Smooth muscle cell (in vitro differentiated cells): ENCODE results near the gene ADGRL1. TPM values are rescaled to one million over a fixed set of nuclear protein-coding genes. Genes with fewer than 3 reads are reported as not detected.

ENCODE experiments used
- DNase-seq: peaks from one replicate; lab custom pipeline; 2025; ENCODE audit not compliant: unreplicated experiment; lab: John Stamatoyannopoulos, UW
- H2AFZ ChIP-seq: fragments of 200-600 bp; sonication (generic); 2 replicates; pipeline ENCODE4 v1.6.0; 2016; ENCODE audit warnings: antibody characterized with exemption, low read depth, mild to moderate bottlenecking
- H3F3A ChIP-seq: fragments of 200-600 bp; sonication (generic); 2 replicates; pipeline ENCODE4 v1.6.0; 2017; ENCODE audit warnings: antibody characterized with exemption, low read depth
- H3K27ac ChIP-seq: fragments of 200-600 bp; sonication (generic); 2 replicates; pipeline ENCODE4 v1.5.1; 2016; ENCODE audit warnings: low read depth, mild to moderate bottlenecking
- H3K27me3 ChIP-seq: fragments of 200-600 bp; sonication (generic); 2 replicates; pipeline ENCODE4 v1.6.1; 2016; ENCODE audit warnings: low read depth, mild to moderate bottlenecking
- H3K36me3 ChIP-seq: fragments of 200-600 bp; sonication (generic); 2 replicates; pipeline ENCODE4 v1.5.1; 2016; ENCODE audit warnings: low read depth
- H3K4me1 ChIP-seq: fragments of 200-600 bp; sonication (generic); 2 replicates; pipeline ENCODE4 v1.5.1; 2016; ENCODE audit warnings: low read depth
- H3K4me2 ChIP-seq: fragments of 200-600 bp; sonication (generic); 2 replicates; pipeline ENCODE4 v1.6.0; 2016; ENCODE audit warnings: mild to moderate bottlenecking
- H3K4me3 ChIP-seq: fragments of 200-600 bp; sonication (generic); 2 replicates; pipeline ENCODE4 v1.5.1; 2016; ENCODE audit warnings: mild to moderate bottlenecking
- H3K79me2 ChIP-seq: fragments of 200-600 bp; sonication (generic); 2 replicates; pipeline ENCODE4 v1.6.0; 2016; ENCODE audit warnings: low read depth, mild to moderate bottlenecking
- H3K9ac ChIP-seq: fragments of 200-600 bp; sonication (generic); 2 replicates; pipeline ENCODE4 v1.6.0; 2016; ENCODE audit warnings: low read depth
- H3K9me3 ChIP-seq: fragments of 200-600 bp; sonication (generic); replicated peaks from 2 replicates; pipeline ENCODE4 v1.5.1; 2016; ENCODE audit warnings: low read depth
- H4K20me1 ChIP-seq: fragments of 200-600 bp; sonication (generic); 2 replicates; pipeline ENCODE4 v1.6.0; 2016; ENCODE audit warnings: low read depth
- WGBS: methylation state at CpG from one replicate; pipeline ENCODE4 v1.1.7; 2016; ENCODE audit warnings: low lambda C conversion rate; 5-methylcytosine and 5-hydroxymethylcytosine counted together
- polyA plus RNA-seq: library from polyadenylated mRNA; unstranded; fragments of >200 nt; fragmentation: Nextera tagmentation; extraction: Ambion mirVana; gene quantifications from 2 replicates; pipeline ENCODE4 v1.2.1, GENCODE V29; 2016
- total RNA-seq: library from RNA; depleted of rRNA; stranded (reverse); fragments of >200 nt; gene quantifications from 2 replicates; pipeline ENCODE4 v1.2.3, GENCODE V29; 2014
- TF ChIP-seq, protein P1 (sequence below): fragments of 200-600 bp; sonication (generic); IDR thresholded peaks from 2 replicates; pipeline ENCODE4 v1.5.1; 2017; ENCODE audit warnings: borderline replicate concordance, mild to moderate bottlenecking, antibody characterized with exemption; ENCODE audit not compliant: insufficient read depth, poor library complexity, severe bottlenecking

Gene ADGRL1
- total and polyA plus RNA-seq, 2 experiments from 2014 or later, result 11.3 to 12.7 TPM

DNA sequence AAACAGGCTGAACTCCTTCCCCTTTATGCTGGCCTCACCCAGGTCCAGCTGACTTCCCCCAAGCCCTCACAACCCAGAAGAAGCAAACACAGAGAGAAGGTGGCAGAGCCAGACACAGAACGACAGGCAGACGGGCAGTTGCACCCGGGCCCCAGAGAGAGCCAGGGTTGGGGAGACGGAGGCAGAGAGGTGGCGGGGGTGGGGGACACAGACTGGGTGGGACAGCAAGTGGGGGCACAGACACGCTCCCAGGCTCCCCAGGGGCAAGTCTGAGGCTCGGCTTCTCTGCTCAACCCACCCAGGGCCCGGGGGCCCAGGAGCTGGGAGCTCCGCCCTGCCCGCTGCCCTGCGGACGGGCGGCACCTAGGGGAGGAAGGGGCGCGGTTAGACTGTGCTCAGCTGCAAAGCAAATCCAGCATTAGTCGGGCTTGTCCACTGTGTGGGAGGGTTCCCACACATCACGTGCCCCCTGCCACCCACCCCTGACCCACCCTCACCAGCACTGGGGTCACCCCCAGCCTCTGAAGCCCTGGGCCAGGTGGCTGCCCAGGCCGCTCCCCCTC is 38.3 kb downstream of the ADGRL1 start:
- TF ChIP-seq, protein P1, sequence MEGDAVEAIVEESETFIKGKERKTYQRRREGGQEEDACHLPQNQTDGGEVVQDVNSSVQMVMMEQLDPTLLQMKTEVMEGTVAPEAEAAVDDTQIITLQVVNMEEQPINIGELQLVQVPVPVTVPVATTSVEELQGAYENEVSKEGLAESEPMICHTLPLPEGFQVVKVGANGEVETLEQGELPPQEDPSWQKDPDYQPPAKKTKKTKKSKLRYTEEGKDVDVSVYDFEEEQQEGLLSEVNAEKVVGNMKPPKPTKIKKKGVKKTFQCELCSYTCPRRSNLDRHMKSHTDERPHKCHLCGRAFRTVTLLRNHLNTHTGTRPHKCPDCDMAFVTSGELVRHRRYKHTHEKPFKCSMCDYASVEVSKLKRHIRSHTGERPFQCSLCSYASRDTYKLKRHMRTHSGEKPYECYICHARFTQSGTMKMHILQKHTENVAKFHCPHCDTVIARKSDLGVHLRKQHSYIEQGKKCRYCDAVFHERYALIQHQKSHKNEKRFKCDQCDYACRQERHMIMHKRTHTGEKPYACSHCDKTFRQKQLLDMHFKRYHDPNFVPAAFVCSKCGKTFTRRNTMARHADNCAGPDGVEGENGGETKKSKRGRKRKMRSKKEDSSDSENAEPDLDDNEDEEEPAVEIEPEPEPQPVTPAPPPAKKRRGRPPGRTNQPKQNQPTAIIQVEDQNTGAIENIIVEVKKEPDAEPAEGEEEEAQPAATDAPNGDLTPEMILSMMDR, result no peak
- H3F3A ChIP-seq, result no peaks in the 10 kb centered on the region
- H3K36me3 ChIP-seq, result no peaks in the 10 kb centered on the region
- H4K20me1 ChIP-seq, result no peaks in the 10 kb centered on the region
- H3K27ac ChIP-seq, result no peak overlapping the region
- no peak overlapping the region for H2AFZ ChIP-seq
- H3K4me3 ChIP-seq, result no peak overlapping the region
- H3K4me2 ChIP-seq, result no peak overlapping the region
- H3K79me2 ChIP-seq, result no peaks in the 10 kb centered on the region
- DNase-seq, result no peak
- no peak overlapping the region for H3K9ac ChIP-seq
- no peaks in the 10 kb centered on the region for H3K9me3 ChIP-seq
- no peaks in the 10 kb centered on the region for H3K27me3 ChIP-seq
- peaks cover 7% of the 10 kb centered on the region for H3K4me1 ChIP-seq
- 89% methylated on average over 12 of the region's 18 CpGs for WGBS

DNA sequence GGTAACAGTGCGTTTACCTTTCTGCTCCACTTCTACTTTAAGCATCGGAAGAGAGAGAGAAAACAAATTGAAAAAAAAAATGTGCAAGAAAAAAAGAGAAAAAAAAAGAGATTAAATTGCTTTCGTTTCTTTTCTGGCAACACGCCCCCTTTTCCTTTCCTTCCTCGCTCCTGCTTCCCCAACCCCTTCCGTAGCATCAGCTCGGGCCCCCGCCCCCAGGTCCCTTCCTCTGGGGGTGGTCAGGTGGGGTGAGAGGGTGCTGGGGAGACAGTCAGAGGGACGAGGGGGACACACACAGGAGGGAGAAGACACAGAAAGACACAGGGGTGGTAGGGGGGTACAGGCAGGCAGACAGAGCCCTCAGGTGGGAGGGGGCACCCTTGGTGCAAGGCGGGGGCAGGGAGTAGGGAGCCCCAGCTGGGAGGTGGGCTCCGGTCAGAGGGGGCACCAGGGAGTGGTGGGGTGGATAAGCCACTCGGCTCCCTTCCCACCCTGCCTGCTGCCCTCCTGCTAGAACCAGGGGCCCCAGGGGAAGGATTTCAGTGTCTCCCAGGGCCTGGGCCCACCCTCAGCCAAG is 38.9 kb downstream of the ADGRL1 start:
- Histone ChIP-seq H3K4me3 (no peak overlapping the region), H3K79me2 (no peaks in the 10 kb centered on the region), H3K27ac (no peak overlapping the region), H3K4me2 (no peak overlapping the region), H3K4me1 (peaks cover 7% of the 10 kb centered on the region), H4K20me1 (no peaks in the 10 kb centered on the region), H3K9ac (no peak overlapping the region), H2AFZ (no peak overlapping the region), H3K36me3 (no peaks in the 10 kb centered on the region), H3F3A (no peaks in the 10 kb centered on the region), H3K27me3 (no peaks in the 10 kb centered on the region), H3K9me3 (no peaks in the 10 kb centered on the region)
- 91% methylated on average over 6 of the region's 12 CpGs for WGBS
- TF ChIP-seq, protein P1, result no peak
- no peak for DNase-seq

DNA sequence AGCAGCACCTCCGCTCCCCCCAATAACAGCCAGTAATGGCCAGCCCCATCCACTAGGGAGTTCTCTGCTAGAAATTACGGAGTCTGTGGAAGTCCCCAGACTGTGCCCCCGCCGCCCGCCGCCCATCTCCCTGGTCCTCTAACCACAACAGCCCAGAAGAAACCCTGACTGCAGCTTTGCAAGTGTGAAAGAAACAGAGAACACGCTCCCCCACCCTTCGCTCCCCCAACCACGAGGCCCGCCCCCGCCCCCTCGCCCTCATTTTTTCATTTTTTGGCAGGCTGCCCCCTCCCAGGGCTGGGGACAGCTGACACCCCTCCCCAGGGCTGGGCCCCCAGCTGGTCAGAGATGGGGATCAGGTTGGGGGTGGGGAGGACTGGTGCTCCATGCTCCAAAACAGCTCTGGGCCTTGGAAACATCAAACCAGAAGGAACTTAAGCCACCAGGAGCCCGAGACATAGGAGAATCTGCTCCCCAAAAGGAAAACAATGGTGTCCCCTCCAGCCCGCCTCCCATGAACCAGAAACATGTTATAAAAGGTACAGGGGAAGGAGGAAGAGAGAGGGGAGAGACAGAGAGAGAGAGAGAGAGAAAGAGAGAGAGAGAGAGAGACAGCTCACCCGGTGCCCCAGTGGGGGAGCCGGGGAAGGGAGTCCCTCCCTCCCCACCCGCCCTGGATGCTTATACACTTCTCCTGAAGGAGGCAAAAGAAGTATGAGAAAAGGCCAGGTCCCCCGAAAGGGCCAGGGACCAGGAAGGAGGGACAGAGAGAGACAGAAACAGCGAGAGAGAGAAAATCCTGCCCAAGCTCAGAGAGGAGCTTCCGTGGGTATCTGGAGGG is 39.8 kb downstream of the ADGRL1 start:
- H3K4me2 ChIP-seq, result no peak overlapping the region

More for the DNA sequence above, 39.8 kb downstream of the ADGRL1 start:
- Histone ChIP-seq H3F3A (no peaks in the 10 kb centered on the region), H3K36me3 (no peaks in the 10 kb centered on the region), H2AFZ (no peak overlapping the region), H3K27ac (no peak overlapping the region), H3K9ac (no peak overlapping the region), H3K4me3 (no peak overlapping the region), H3K27me3 (no peaks in the 10 kb centered on the region), H3K79me2 (no peaks in the 10 kb centered on the region), H3K4me1 (peaks cover 7% of the 10 kb centered on the region), H3K9me3 (no peaks in the 10 kb centered on the region), H4K20me1 (no peaks in the 10 kb centered on the region)
- 87% methylated on average over 18 of the region's 20 CpGs for WGBS
- DNase-seq, result no peak
- TF ChIP-seq, protein P1, result no peak
